Heart right ventricle (tissue), 16 donors: ENCODE data around the gene ALG6. TPM values are rescaled to one million over a fixed set of nuclear protein-coding genes. Genes with fewer than 3 reads are reported as not detected.
"Not testable (repeated sequence)": the region's sequence is repeated elsewhere in the genome, so short reads cannot be mapped to it uniquely, and the experiment has no call there.

Source experiments
- ATAC-seq, 8 donors: fragments of 200-7000 bp; cut with Tn5 transposase; one replicate each; pipeline ENCODE4 v1.9.1; 2020; ENCODE audit warnings: mild to moderate bottlenecking in 8 of 8, moderate library complexity in 8 of 8, moderate number of reproducible peaks in 1 of 8
- DNase-seq, 2 donors: peaks; one replicate each; pipeline ENCODE4 v3.0.0-alpha.2; 2020
- H3K27ac ChIP-seq, 10 donors: fragments of 200-600 bp; sonication (generic) in 2 of 10; one replicate each; pipeline versions ENCODE4 v1.5.0 to v1.8.0; 2020 to 2022; ENCODE audit warnings: mild to moderate bottlenecking in 3 of 10
- H3K27me3 ChIP-seq, 7 donors: fragments of 200-600 bp; one replicate each; pipeline ENCODE4 v1.8.0; 2021 to 2022; ENCODE audit warnings: mild to moderate bottlenecking in 2 of 7
- H3K36me3 ChIP-seq, 9 donors: fragments of 200-600 bp; sonication (generic) in 1 of 9; one replicate each; pipeline versions ENCODE4 v1.5.0 to v1.8.0; 2020 to 2022; ENCODE audit warnings: mild to moderate bottlenecking in 2 of 9
- H3K4me1 ChIP-seq, 9 donors: fragments of 200-600 bp; sonication (generic) in 1 of 9; one replicate each; pipeline versions ENCODE4 v1.5.0 to v1.8.0; 2020 to 2022; ENCODE audit warnings: mild to moderate bottlenecking in 4 of 9
- H3K4me3 ChIP-seq, 10 donors: fragments of 200-600 bp; sonication (generic) in 2 of 10; one replicate each; pipeline versions ENCODE4 v1.5.0 to v1.8.0; 2020 to 2022; ENCODE audit warnings: mild to moderate bottlenecking in 7 of 10, moderate library complexity in 2 of 10
- H3K9me3 ChIP-seq, 11 donors: fragments of 200-600 bp in 10 of 11; sonication (generic) in 2 of 11; one replicate each; pipeline versions ENCODE4 v1.5.0 to v1.8.0; 2013 to 2022; ENCODE audit warnings: mild to moderate bottlenecking in 2 of 11, control low read depth in 1 of 11, moderate library complexity in 1 of 11
- CTCF ChIP-seq, 9 donors: fragments of 200-600 bp; sonication (generic) in 2 of 9; IDR thresholded peaks; one replicate each; pipeline versions ENCODE4 v1.5.0 to v1.8.0; 2021 to 2022; ENCODE audit warnings: antibody characterized with exemption in 9 of 9, mild to moderate bottlenecking in 5 of 9, moderate library complexity in 1 of 9
- WGBS, 2 donors: extraction: QIAGEN DNeasy Blood & Tissue Kit; methylation state at CpG; one replicate each; pipeline ENCODE4 v1.1.7; 2013; ENCODE audit warnings: inconsistent platforms in 1 of 2; 5-methylcytosine and 5-hydroxymethylcytosine counted together
- intact Hi-C, 10 donors: fragments of 100-400 bp; cut with DNase I; formaldehyde crosslinking; loops; one replicate each; pipeline versions ENCODE4 v1.11.1 to v1.14.2; 2022
- polyA plus RNA-seq, 2 donors: library from polyadenylated mRNA; stranded (reverse); fragments of 200-250 nt; gene quantifications; one replicate each; pipeline ENCODE4 v1.2.3, GENCODE V29; 2013
- total RNA-seq, 10 donors: library from RNA; stranded (reverse); fragmentation: NEBNext Ultra II Directional in 3 of 10; extraction: Animal tissue kit (Norgen Biotek cat#: 25700) in 3 of 10; gene quantifications; one replicate each; pipeline versions ENCODE4 v1.2.1 to v1.2.4, GENCODE V29; 2021 to 2023
- donor health status: Arrhythmogenic right ventricular cardiomyopathy.
- donor health status: ischemic (EF 13 %, LVEDD 7.1; RV severe dilation, severe dysfunction).
- donor health status: healthy with polysubstance abuse.
- donor health status: DM: no; HTN: yes; CAD: no.
- donor health status: DM: no; HTN: no; CAD: no.
- donor health status: ischemic (EF 25% LVEDD 6.9; RV normal size, moderate dysfunction).
- donor health status: ischemic (EF 25% LVEDD 5.7; RV mildly dilated, moderate dysfunction).
- donor health status: healthy.
- donor health status: DM: yes; HTN: yes; CAD: no.
- donor health status: Ischemic cardiomyopathy.
- donor health status: ischemic (EF 35%, LVEDD 5.7; RV mildly dilated, moderate dysfunction).
- donor health status: nonischemic (EF 11% LVEDD 7.7; RV severe dilation, severe dysfunction).
- donor health status: DM: yes; HTN: yes; CAD: no.
- donor health status: PGD.
- donor health status: ischemic (EF 29% LVEDD 5.4; RV normal size, mild dysfunction).
- donor health status: nonischemic (EF 23%, LVEDD 6.1; RV moderate dilation, normal function).

The ALG6 gene
- total and polyA plus RNA-seq, 12 donors: 3.3 to 20.8 (median 4.2) TPM

DNA sequence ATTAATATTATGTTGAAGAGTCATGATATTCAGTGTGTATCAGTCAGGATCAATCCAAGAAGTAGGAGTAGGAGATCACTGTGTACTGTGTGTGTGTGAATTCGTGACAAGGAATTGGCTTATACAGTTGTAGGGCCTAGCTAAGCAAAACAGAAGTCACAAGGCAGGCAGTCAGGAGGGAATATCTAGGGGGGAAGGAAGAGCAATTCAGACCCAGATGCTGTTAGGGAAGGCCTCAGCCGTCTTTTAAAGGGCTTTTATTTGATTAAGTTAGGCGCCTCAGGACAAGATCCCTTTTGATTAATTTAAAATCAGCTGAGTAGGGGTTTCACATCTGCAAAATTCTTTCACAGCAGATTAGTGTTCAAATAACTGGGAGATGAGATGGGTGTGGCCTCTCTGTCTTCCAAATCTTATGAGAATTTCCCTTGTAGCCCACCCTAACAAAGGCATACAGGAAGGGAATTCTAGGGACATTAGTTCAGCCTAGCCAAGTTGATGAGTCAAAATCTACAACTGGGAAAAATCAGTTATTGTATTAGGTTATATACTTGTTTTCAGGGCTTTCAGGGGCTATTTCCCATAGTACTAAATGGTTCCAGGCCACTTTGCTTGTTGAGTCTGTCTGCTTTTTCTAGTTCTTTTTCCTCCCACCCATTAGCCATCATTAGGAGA lies 47.4 kb downstream of the ALG6 start:
- WGBS, 2 donors: 78 to 80% methylated on average over 3 of the region's 3 CpGs

DNA sequence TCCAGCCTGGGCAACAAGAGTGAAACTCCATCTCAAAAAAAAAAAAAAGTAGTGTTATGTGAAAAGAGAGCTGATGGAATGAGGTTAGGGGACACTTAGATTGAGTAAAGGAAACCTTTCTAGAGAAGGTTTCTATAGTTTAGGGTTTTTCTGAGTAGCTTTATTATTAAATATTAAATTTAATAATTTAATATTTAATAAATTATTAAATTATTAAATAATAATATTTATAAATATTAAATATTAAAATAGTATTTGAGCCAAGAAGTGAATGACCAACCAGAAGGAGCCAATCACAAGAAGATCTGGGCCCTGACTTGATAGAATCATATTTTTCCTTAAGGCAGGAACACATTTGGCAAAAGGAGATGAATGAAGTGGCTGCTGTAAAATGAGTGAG lies 50.7 kb downstream of the ALG6 start:
- intact Hi-C loops: no loop called here
- Histone ChIP-seq H3K9me3 (no peaks in the 10 kb centered on the region), H3K27me3 (no peaks in the 10 kb centered on the region), H3K4me1 (no peaks in the 10 kb centered on the region), H3K4me3 (no peak overlapping the region), H3K27ac (no peak overlapping the region), H3K36me3 (peaks cover 0 to 43% (median 0%) of the 10 kb centered on the region in 9 donors)
- DNase-seq (no peak), ATAC-seq (no peak)
- no peak for TF ChIP-seq CTCF (IDR thresholded peaks at IDR 0.05)

More for the DNA sequence above, 47.4 kb downstream of the ALG6 start:
- intact Hi-C loops: no loop called here
- H3K4me3 ChIP-seq: no peak overlapping the region
- no peaks in the 10 kb centered on the region for H3K27me3 ChIP-seq
- no peak for DNase-seq
- no peaks in the 10 kb centered on the region for H3K9me3 ChIP-seq
- peaks cover 0 to 45% (median 0%) of the 10 kb centered on the region in 9 donors for H3K36me3 ChIP-seq
- TF ChIP-seq CTCF (IDR thresholded peaks at IDR 0.05): no peak
- no peaks in the 10 kb centered on the region for H3K4me1 ChIP-seq
- H3K27ac ChIP-seq: no peak overlapping the region
- no peak for ATAC-seq

DNA sequence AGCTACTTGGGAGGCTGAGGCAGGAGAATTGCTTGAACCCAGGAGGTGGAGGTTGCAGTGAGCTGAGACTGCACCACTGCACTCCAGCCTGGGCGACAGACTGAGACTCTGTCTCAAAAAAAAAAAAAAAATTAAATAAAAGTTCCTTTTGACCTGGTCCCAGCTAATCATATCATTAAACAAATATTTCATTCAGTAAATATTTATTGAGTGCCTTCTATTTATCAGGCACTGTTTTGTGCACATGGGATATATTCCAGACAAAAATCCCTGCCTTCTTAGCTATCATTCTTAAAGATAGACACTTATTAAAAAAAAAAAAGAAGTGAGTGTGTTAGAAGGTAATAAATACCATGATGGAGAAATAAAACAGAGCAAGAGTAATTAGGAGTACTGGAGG lies 53.3 kb downstream of the ALG6 start:
- not testable (repeated sequence) for H3K9me3 ChIP-seq, H3K4me1 ChIP-seq, DNase-seq, H3K27ac ChIP-seq, H3K4me3 ChIP-seq, ATAC-seq, H3K27me3 ChIP-seq
- WGBS, 2 donors: 95 to 100% methylated on average over 1 of the region's 1 CpG
- H3K36me3 ChIP-seq: peaks cover 0 to 26% (median 3%) of the 10 kb centered on the region in 9 donors
- intact Hi-C loops: loop anchor here in 1 of 10 donors (10.0 kb wide), 1 partner anchor 86 kb away; no protein-coding TSS in a partner anchor

DNA sequence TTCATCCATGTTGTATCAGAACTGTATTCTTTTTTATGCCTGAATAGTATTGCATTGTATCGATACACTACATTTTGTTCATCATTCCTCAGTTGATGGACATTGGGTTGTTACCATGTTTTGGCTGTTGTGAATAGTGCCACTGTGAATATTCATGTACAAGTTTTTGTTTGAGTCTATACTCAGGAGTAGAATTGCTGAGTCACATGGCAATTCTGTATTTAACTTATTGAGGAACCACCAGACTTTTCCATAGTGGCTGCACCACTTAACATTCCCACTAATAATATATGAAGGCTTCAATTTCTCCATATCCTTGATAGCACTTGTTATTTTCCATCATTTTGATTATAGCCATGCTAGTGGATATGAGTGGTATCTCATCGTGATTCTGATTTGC lies 56.2 kb downstream of the ALG6 start:
- no peak for ATAC-seq

More for the DNA sequence above, 56.2 kb downstream of the ALG6 start:
- Histone ChIP-seq H3K4me3 (no peak overlapping the region), H3K27me3 (no peaks in the 10 kb centered on the region), H3K36me3 (peaks cover 0 to 30% (median 3%) of the 10 kb centered on the region in 9 donors), H3K9me3 (peaks cover 0 to under 1% (median 0%) of the 10 kb centered on the region in 11 donors), H3K27ac (no peak overlapping the region), H3K4me1 (no peaks in the 10 kb centered on the region)
- TF ChIP-seq CTCF (IDR thresholded peaks at IDR 0.05): no peak
- DNase-seq: no peak
- WGBS, 2 donors: 95 to 99% methylated on average over 2 of the region's 2 CpGs
- intact Hi-C loops: loop anchor here in 1 of 10 donors (10.0 kb wide), 1 partner anchor 89 kb away; no protein-coding TSS in a partner anchor
